GM23338 (cell line): ENCODE results near the gene SNX9. TPM values are rescaled to one million over a fixed set of nuclear protein-coding genes. Genes with fewer than 3 reads are reported as not detected.

ENCODE experiments used
- ATAC-seq: fragments of 200-7000 bp; cut with Tn5 transposase; 3 replicates; pipeline ENCODE4 v1.9.1; 2020
- DNase-seq: peaks from one replicate; pipeline ENCODE4 v3.0.0-alpha.2; 2015; ENCODE audit warnings: low spot score
- H2AFZ ChIP-seq: fragments of 200-600 bp; sonication (generic); 2 replicates; pipeline ENCODE4 v1.8.0; 2016; ENCODE audit warnings: antibody characterized with exemption, mild to moderate bottlenecking, moderate library complexity
- H3F3A ChIP-seq: fragments of 200-600 bp; sonication (generic); replicated peaks from 2 replicates; pipeline ENCODE4 v1.8.0; 2017; ENCODE audit warnings: antibody characterized with exemption, mixed run types, low read depth
- H3K27ac ChIP-seq: fragments of 200-600 bp; sonication (generic); 2 replicates; pipeline ENCODE4 v1.6.1; 2016; ENCODE audit warnings: low read depth
- H3K27me3 ChIP-seq: fragments of 200-600 bp; sonication (generic); 2 replicates; pipeline ENCODE4 v1.8.0; 2016; ENCODE audit warnings: mild to moderate bottlenecking, mixed run types, moderate library complexity; ENCODE audit not compliant: insufficient read depth
- H3K36me3 ChIP-seq: fragments of 200-600 bp; sonication (generic); 2 replicates; pipeline ENCODE4 v1.8.0; 2016; ENCODE audit warnings: mild to moderate bottlenecking; ENCODE audit not compliant: insufficient read depth
- H3K4me1 ChIP-seq: fragments of 200-600 bp; sonication (generic); 2 replicates; pipeline ENCODE4 v1.8.0; 2016; ENCODE audit warnings: mild to moderate bottlenecking, moderate library complexity; ENCODE audit not compliant: insufficient read depth
- H3K4me2 ChIP-seq: fragments of 200-600 bp; sonication (generic); 2 replicates; pipeline ENCODE4 v1.7.1; 2017; ENCODE audit warnings: mixed run types
- H3K4me3 ChIP-seq: fragments of 200-600 bp; sonication (generic); 2 replicates; pipeline ENCODE4 v1.6.1; 2016; ENCODE audit warnings: mixed run types
- H3K79me2 ChIP-seq: fragments of 200-600 bp; sonication (generic); replicated peaks from 2 replicates; pipeline ENCODE4 v1.8.0; 2017; ENCODE audit warnings: mild to moderate bottlenecking; ENCODE audit not compliant: insufficient read depth
- H3K9me2 ChIP-seq: fragments of 200-600 bp; sonication (generic); 2 replicates; pipeline ENCODE4 v1.8.0; 2017; ENCODE audit not compliant: insufficient read depth
- H4K20me1 ChIP-seq: fragments of 200-600 bp; sonication (generic); replicated peaks from 2 replicates; pipeline ENCODE4 v1.8.0; 2017; ENCODE audit warnings: mild to moderate bottlenecking; ENCODE audit not compliant: insufficient read depth
- H3K27ac Mint-ChIP-seq: 2 replicates; pipeline ENCODE4 v1.8.0; 2020; ENCODE audit warnings: inconsistent platforms, mild to moderate bottlenecking, moderate library complexity, mixed read lengths
- H3K27me3 Mint-ChIP-seq: 3 replicates; pipeline ENCODE4 v1.8.0; 2022; ENCODE audit warnings: low read depth, mild to moderate bottlenecking, moderate library complexity, mixed read lengths, inconsistent platforms; ENCODE audit not compliant: insufficient read depth, poor library complexity
- H3K36me3 Mint-ChIP-seq: 3 replicates; pipeline ENCODE4 v1.8.0; 2021; ENCODE audit warnings: low read depth, mild to moderate bottlenecking, inconsistent platforms, moderate library complexity, mixed read lengths
- H3K4me1 Mint-ChIP-seq: 3 replicates; pipeline ENCODE4 v1.8.0; 2020; ENCODE audit warnings: mild to moderate bottlenecking, inconsistent platforms, mixed read lengths
- H3K4me3 Mint-ChIP-seq: 3 replicates; pipeline ENCODE4 v1.8.0; 2021; ENCODE audit warnings: moderate library complexity, mild to moderate bottlenecking, inconsistent platforms, mixed read lengths
- H3K9me3 Mint-ChIP-seq: 3 replicates; pipeline ENCODE4 v1.8.0; 2020; ENCODE audit warnings: moderate library complexity, mild to moderate bottlenecking, inconsistent platforms, mixed read lengths
- CREB1 ChIP-seq: fragments of 250-450 bp; sonication (Bioruptor Pico); IDR thresholded peaks from 2 replicates; pipeline ENCODE4 v1.5.0; 2020; ENCODE audit warnings: low read depth, mild to moderate bottlenecking, moderate library complexity
- CTCF ChIP-seq, 2 experiments: fragments of 200-600 bp in 1 of 2; sonication (generic) in 1 of 2; conservative IDR thresholded peaks; 2 replicates each; pipeline versions ENCODE4 v1.5.1 to v1.6.1; 2016 to 2017; ENCODE audit warnings: antibody characterized with exemption in 2 of 2, low read depth in 2 of 2, mild to moderate bottlenecking in 2 of 2, moderate library complexity in 1 of 2
- ETS1 ChIP-seq: IDR thresholded peaks from 2 replicates; pipeline ENCODE4 v1.6.1; 2016; ENCODE audit warnings: antibody characterized with exemption
- EZH2 ChIP-seq: fragments of 200-600 bp; sonication (generic); IDR thresholded peaks from one replicate; pipeline ENCODE4 v1.8.0; 2017; ENCODE audit warnings: antibody characterized with exemption, mild to moderate bottlenecking, low read depth; ENCODE audit not compliant: unreplicated experiment
- EZH2phosphoT487 ChIP-seq: fragments of 200-600 bp; sonication (generic); IDR thresholded peaks from one replicate; pipeline ENCODE4 v1.8.1; 2018; ENCODE audit warnings: antibody characterized with exemption; ENCODE audit not compliant: unreplicated experiment
- JUNB ChIP-seq: IDR thresholded peaks from one replicate; pipeline ENCODE4 v1.6.1; 2016; ENCODE audit warnings: antibody characterized with exemption; ENCODE audit not compliant: unreplicated experiment
- NANOG ChIP-seq: IDR thresholded peaks from 2 replicates; pipeline ENCODE4 v1.6.1; 2016; ENCODE audit warnings: antibody characterized with exemption, borderline replicate concordance
- POLR2AphosphoS5 ChIP-seq: IDR thresholded peaks from 2 replicates; pipeline ENCODE4 v1.6.1; 2016; ENCODE audit warnings: antibody characterized with exemption, low read depth
- REST ChIP-seq: IDR thresholded peaks from one replicate; pipeline ENCODE4 v1.6.1; 2018; ENCODE audit warnings: antibody characterized with exemption; ENCODE audit not compliant: unreplicated experiment
- STAT1 ChIP-seq: IDR thresholded peaks from one replicate; pipeline ENCODE4 v1.6.1; 2016; ENCODE audit warnings: antibody characterized with exemption; ENCODE audit not compliant: unreplicated experiment
- ZNF114 ChIP-seq: fragments of 250-450 bp; sonication (Bioruptor Pico); IDR thresholded peaks from 2 replicates; pipeline ENCODE4 v1.5.0; 2020; ENCODE audit warnings: mild to moderate bottlenecking, moderate library complexity
- ZNF331 ChIP-seq: fragments of 250-450 bp; sonication (Bioruptor Pico); IDR thresholded peaks from 2 replicates; pipeline ENCODE4 v1.5.0; 2020; ENCODE audit warnings: low read depth, mild to moderate bottlenecking, moderate library complexity
- ZNF462 ChIP-seq: fragments of 250-450 bp; sonication (Bioruptor Pico); IDR thresholded peaks from 2 replicates; pipeline ENCODE4 v1.5.0; 2020; ENCODE audit warnings: mild to moderate bottlenecking, moderate library complexity
- polyA plus RNA-seq: library from polyadenylated mRNA; unstranded; fragments of >200 nt; fragmentation: Nextera tagmentation; extraction: Ambion mirVana; gene quantifications from 2 replicates; pipeline ENCODE4 v1.2.1, GENCODE V29; 2016
- total RNA-seq: library from RNA; depleted of rRNA; stranded (reverse); fragments of >200 nt; shearing (Covaris generic); gene quantifications from 2 replicates; pipeline ENCODE4 v1.2.3, GENCODE V29; 2014

SNX9 gene
- total and polyA plus RNA-seq, 2 experiments from 2014 or later = 18.4 to 23.3 TPM

- Histone ChIP-seq H3K4me3 (no peak overlapping the region), H4K20me1 (no peaks in the 10 kb centered on the region; the same call in 1 of the 2 replicates), H3F3A (no peaks in the 10 kb centered on the region), H3K27ac (no peak overlapping the region), H3K79me2 (peaks cover 100% of the 10 kb centered on the region), H3K27me3 (no peaks in the 10 kb centered on the region), H3K4me1 (peaks cover 19% of the 10 kb centered on the region), H3K4me2 (no peak overlapping the region), H3K36me3 (no peaks in the 10 kb centered on the region), H3K9me2 (no peaks in the 10 kb centered on the region), H2AFZ (no peak overlapping the region)
- Mint-ChIP-seq H3K4me3 (no peak overlapping the region), H3K9me3 (no peaks in the 10 kb centered on the region), H3K27ac (no peak overlapping the region), H3K27me3 (no peaks in the 10 kb centered on the region), H3K36me3 (no peaks in the 10 kb centered on the region), H3K4me1 (peaks cover 39% of the 10 kb centered on the region)
- TF ChIP-seq ZNF462 (no peak), ZNF331 (CRISPR knock-in tag) (no peak), ETS1 (no peak), EZH2 (no peak), CTCF (conservative IDR thresholded peaks at IDR 0.05; ENCODE audit: low read depth in 2 of 2) (no peak), NANOG (no peak), REST (no peak), CREB1 (no peak), EZH2phosphoT487 (no peak), ZNF114 (CRISPR knock-in tag) (no peak), STAT1 (no peak), JUNB (no peak), POLR2AphosphoS5 (no peak)
- no peak for DNase-seq
- no peak for ATAC-seq
Observed at GRCh38 chr6:157861814-157862213, 38.8 kb downstream of the SNX9 start.
